Fibroblast of villous mesenchyme (primary cell): ENCODE measurements around the gene C1orf21. TPM values are rescaled to one million over a fixed set of nuclear protein-coding genes. Genes with fewer than 3 reads are reported as not detected.

Source experiments
- DNase-seq: peaks from one replicate; pipeline ENCODE4 v3.0.0-alpha.2; 2010; ENCODE audit warnings: low read depth
- H3K4me3 ChIP-seq: 2 replicates; pipeline ENCODE4 v1.5.1; 2011; ENCODE audit warnings: low read depth, mild to moderate bottlenecking, low read length
- CTCF ChIP-seq: IDR thresholded peaks from 2 replicates; pipeline ENCODE4 v1.5.1; 2012; ENCODE audit warnings: low read depth, mild to moderate bottlenecking, low read length; ENCODE audit not compliant: insufficient read depth
- total RNA-seq: library from RNA; depleted of rRNA; stranded (reverse); fragments of >200 nt; gene quantifications from 2 replicates; pipeline ENCODE4 v1.2.3, GENCODE V29; 2012

The C1orf21 gene
- total RNA-seq, 1 donor: 3.5 TPM

GRCh38 chr1:184385865-184386311 is 941 bp upstream of the C1orf21 start:
- DNase-seq: no peak
- no peak for TF ChIP-seq CTCF

GRCh38 chr1:184387069-184387475 is 243 bp downstream of the C1orf21 start:
- no peak for TF ChIP-seq CTCF
- no peak for DNase-seq
- peak overlapping the region; percentile 85 for H3K4me3 ChIP-seq

More at GRCh38 chr1:184385865-184386311, 941 bp upstream of the C1orf21 start:
- peak overlapping the region; percentile 85 for H3K4me3 ChIP-seq

GRCh38 chr1:184387476-184388318 is 868 bp downstream of the C1orf21 start:
- H3K4me3 ChIP-seq: peak overlapping the region; percentile 85
- peak; percentile 43 for DNase-seq
- TF ChIP-seq CTCF: peak; percentile 5

GRCh38 chr1:184388319-184388889 is 1.6 kb downstream of the C1orf21 start:
- TF ChIP-seq CTCF: no peak
- H3K4me3 ChIP-seq: peak overlapping the region; percentile 85
- DNase-seq: peak; percentile 80

- TF ChIP-seq CTCF: no peak
- peak overlapping the region; percentile 85 for H3K4me3 ChIP-seq
- no peak for DNase-seq
These were observed 2.1 kb downstream of the C1orf21 start for GRCh38 chr1:184388971-184389370.

- no peak for DNase-seq
- no peak for TF ChIP-seq CTCF
- H3K4me3 ChIP-seq: peak overlapping the region; percentile 85
These were observed 2.6 kb downstream of the C1orf21 start for GRCh38 chr1:184389446-184389845.
